SIG-M5 treated with dmso at 0.1 percent for 504 hours (cell line): ENCODE results near the gene CHST7.

Experiments
- DNase-seq: peaks from one replicate; lab custom pipeline; 2025; ENCODE audit not compliant: unreplicated experiment; lab: John Stamatoyannopoulos, UW

Gene CHST7

GRCh38 chrX:46602468-46603102, 29.0 kb downstream of the CHST7 start:
- no peak for DNase-seq

- DNase-seq = no peak
Observed at GRCh38 chrX:46607916-46608315, 34.4 kb downstream of the CHST7 start.

GRCh38 chrX:46610070-46610658, 36.6 kb downstream of the CHST7 start:
- no peak for DNase-seq

GRCh38 chrX:46611658-46612362, 38.2 kb downstream of the CHST7 start:
- DNase-seq = no peak

DNA sequence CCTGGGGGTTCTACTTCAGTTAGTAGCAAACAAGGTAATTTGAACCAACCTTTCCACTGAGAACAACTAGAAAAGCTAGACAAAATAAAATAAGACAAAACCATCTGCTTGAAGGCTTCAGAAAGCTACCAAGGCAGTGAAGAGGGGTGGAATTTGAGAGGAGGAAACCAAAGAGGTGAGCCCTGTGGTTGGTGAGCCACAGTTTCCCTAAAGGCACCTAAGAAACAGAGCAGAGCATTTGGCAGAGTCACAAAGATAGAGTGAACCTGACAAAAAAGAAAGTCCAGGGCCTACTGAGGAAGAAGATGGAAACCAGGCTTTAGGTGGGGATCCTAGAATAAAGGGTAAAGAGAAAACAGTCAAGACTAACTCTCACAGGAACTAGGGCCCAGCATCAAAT, 44.3 kb downstream of the CHST7 start:
- no peak for DNase-seq

GRCh38 chrX:46618947-46619346, 45.4 kb downstream of the CHST7 start:
- DNase-seq = no peak

DNA sequence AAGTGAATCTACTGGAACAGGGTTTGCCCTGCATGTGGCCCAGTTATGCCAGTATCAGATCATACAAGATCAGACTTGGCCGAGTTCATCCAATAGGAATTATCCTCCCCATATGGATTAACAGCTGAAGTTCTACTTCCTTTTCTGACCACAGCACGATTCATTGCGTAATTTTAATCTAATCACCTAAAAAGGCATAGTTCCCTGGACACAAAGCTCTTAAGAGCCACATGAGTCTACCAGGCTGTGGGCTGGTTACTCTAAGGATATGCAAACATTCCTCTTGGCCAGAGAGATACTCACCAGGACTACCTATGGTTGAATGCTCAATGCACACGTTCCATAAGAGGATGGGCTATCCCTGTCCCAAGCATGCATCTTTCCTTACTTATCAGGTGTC, 46.9 kb downstream of the CHST7 start:
- no peak for DNase-seq

- no peak for DNase-seq
Observed at GRCh38 chrX:46621572-46621971, 48.0 kb downstream of the CHST7 start.

DNA sequence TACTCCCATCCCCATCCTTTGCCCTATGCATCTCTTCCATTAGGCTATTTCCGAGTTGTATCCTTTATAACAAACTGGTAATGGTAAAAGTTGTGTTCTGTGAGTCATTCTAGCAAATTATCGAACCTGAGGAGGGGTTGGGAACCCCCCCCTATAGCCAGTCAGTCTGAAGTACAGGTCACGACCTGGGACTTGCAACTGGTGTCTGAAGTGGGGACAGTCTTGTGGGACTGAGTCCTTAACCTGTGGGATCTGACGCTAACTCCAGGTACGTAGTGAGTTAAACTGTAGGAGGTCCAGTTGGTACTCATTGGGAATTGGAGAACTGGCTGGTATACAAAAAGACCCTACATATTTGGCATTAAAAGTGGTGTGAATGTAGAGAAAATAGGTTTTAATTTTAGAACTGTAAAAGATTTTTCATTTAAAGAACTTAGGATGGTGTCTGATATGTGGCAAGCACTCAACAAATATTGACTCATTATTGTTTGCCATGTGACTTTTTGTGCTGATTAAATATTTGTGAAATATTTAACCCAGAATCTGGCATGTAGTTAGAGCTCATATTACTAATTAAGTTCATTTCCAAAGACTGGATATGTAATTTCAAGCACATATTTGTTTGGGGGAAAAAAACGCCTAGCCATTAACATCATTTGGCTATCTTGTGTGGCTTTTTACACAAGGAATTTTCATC, 50.7 kb downstream of the CHST7 start:
- DNase-seq = no peak

DNA sequence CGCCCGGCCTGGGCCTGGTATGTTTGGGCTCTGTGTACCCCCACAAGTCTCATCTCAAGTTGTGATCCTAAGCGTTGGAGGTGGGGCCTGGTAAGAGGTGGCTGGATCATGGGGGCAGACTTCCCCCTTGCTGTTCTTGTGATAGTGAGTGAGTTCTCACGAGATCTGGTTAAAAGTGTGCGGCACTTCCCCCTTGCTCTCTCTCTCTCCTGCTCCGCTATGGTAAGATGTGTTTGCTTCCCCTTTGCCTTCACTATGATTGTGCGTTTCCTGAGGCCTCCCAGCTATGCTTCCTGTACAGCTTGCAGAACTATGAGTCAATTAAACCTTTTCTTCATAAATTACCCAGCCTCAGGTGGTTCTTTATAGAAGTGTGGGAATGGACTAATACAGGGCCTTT, 53.0 kb downstream of the CHST7 start:
- DNase-seq = peak; percentile 77

- no peak for DNase-seq
Observed at GRCh38 chrX:46627062-46627461, 53.5 kb downstream of the CHST7 start.

DNA sequence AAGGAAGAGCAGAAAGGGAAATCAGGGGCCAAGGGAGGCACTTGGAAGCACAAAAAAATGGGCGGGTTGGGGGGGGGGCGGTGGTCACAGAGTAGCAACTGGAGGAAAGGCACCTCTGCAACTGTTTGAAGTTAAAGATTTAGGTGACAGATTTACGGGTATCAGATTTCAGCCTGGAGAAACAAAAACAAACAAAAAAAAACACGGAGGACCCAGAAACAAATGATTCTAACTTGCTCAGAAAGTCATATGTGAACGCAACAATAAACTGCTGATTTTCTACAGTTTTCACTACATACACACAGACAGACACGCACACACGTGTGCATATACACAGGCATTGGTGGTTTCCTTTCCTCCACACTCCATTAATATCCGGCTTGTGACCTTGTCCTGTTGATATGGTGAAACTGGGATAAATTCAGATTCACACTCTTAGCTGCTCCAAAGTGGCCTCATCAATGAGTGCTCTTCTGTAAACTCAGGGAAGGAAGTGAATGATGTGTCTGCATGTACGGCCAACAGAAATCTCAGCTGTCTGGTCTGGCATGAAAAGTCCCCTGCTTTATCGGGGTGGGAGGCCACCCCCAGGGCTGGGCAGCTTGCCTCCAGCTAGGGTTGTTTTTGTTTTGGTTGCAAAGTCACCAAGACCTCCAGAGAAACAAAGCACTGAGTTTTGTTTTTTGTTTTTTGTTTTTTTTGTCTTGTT, 54.3 kb downstream of the CHST7 start:
- DNase-seq = no peak

DNA sequence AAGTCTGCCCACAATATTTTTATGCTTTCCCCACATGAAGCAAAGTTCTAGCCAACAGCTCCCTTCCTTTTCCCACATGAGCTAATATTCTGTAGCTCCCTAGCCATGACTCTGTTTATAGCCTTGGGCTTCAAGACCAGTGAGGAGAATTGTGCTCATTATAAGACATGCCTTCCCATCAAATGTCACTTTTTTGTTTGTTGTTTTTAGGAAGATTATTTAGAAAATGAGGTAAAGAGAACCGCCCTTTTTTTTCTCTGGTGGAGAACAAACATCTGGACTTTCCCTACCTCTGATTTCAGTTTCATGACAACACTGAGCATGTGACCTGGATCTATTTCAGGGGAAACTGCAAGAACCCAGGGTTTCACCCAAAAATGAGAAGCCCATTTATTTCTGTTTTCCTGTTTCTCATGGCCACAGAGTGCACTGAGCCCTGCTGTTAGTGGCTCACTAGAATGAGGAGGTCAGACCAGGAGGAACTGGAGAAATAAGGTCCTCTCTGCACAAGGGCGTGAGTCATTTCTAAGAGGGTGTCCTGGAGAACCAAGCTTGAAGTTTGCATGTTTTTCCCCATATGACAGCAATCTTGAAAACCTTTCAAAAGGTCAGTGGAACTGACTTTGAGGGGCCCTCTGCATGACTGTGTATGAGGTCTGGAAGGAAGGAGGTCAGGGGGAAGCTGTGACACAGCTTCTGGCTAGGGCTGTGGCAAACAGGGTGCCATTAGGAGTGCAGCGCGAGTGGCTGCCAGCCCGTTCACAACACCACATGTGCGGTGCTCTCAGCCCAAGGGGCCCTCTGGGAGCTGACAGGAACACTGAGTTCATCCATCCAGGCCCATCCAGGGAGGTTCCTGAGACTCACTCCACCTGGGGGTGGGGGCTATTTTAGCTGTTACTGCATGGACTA, 55.2 kb downstream of the CHST7 start:
- peak; percentile 76 for DNase-seq

- DNase-seq = no peak
Observed at GRCh38 chrX:46630141-46630540, 56.6 kb downstream of the CHST7 start.

GRCh38 chrX:46634577-46634976, 61.0 kb downstream of the CHST7 start:
- DNase-seq = no peak

DNA sequence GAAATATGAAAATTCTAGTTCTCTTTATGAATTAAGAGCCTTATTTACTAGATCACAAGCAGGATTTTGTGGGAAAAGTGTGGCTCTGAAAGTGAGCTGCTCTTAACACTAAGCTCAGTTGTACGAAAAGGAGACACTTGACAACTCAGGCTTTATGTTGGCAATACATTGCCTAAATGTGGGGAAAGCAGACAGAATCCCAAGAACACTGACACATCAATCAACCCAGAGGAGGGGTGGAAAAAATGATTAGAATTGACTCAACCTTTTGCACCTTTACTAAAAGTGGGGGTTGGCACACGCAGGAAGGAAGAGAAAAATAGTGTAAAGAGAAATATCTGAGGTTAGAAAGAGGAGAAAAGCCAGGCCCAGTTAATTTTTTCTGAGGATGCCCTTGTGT, 61.6 kb downstream of the CHST7 start:
- DNase-seq = no peak

- no peak for DNase-seq
Observed at GRCh38 chrX:46636223-46636622, 62.7 kb downstream of the CHST7 start.

DNA sequence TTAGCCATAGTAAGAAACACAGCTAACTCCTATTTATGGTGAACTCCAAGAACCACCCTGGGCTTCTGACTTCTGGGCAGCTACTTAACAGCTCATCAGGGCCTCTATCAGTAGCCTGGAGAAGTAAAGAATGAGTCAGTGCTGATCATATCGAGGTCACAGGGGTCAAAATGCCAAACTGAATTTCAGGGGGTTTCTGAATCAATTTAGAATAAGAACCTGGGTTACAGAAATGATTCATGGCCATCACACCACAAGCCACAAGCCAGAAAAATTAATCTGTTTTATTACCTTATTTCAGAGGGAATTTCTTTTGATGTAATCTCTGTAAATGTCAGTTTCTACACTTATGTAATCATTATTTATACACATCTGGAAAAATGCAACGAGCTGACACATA, 64.4 kb downstream of the CHST7 start:
- no peak for DNase-seq

DNA sequence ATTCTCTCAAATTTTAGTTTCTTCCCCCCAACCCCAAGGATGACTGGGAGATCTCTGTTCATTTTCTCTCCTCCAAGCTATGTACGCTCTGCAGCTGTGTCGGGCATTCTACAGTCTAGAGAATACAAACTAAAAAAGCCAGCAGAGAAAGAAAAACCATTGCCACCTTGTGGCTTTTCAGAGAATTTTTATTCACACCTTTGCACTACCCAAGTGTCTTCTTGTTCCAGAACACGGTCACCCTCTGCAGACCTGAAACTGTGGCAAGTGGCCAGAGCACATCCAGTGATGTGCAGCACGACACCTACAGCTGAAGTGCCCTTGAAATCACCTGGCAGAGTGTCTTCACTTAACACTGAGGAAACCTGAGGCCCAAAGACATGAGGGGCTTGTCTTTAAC, 68.6 kb downstream of the CHST7 start:
- peak; percentile 28 for DNase-seq

DNA sequence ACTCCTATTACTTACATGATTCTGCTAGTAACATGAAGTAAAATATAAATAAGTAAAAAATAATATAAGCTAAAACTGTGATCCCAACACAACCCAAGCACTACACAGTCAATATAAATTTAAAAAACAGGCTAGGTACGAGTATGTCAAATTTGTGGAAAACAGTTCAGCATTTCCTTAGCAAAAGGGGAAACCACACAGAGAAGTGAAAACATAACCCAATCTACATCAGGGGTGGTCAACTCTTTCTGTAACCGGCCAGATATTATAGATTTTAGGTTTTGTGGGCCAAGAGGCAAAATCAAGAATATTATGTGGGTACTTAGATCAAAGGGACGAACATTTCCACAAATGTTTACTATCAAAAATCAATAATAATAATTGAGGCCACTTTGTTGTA, 70.1 kb downstream of the CHST7 start:
- no peak for DNase-seq
